CMK (cell line): ENCODE data around the gene B4GALT5.

Experiments
- DNase-seq: peaks from one replicate; pipeline ENCODE4 v3.0.0-alpha.2; 2010; ENCODE audit warnings: low read depth

The B4GALT5 gene

DNA sequence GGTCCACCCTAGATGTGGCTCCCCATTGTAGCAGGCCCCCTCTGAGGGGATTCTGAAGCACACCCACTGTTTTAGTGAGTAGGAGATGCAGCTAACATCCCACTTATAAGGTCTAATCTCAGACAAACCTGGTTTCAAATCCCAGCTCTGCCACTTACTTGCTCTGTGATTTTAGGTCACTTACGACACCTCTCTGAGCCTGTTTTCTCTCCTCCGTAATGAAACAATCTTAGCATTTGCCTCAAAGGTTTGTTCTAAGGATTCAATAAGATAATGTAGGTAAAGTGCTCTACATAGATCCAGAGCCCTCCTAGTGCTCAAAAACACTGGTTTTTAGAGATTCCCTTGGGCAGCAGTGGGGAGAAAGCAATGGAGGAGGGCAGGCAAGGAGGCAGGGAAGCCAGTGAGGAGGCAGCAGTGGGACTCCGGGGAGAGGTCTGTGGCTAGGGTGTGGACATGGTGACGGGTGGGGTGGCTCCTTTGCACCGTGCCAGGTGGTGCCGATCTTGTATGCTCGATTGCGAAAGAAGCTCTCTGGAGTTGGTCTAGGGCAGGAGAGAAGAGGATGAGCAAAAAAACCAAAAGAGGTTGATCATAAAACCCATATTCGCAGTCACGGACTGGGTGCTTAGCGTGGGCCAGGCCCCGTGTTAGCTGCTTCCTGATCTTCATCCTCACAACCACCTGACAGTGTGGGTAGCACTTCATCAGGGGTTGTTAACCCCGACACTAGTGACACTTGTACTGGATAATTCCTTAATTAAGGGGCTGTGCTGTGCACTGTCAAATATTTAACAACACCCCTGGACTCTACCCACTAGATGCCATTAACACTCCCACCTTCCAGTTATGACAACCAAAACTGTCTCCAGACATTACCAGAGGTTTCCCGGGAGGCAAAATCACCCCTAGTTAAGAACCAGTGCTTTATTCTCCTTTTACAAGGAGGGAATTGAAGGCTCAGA, 129.0 kb downstream of the B4GALT5 start:
- no peak for DNase-seq

- no peak for DNase-seq
Observed at GRCh38 chr20:49583669-49584417, 129.8 kb downstream of the B4GALT5 start.

DNA sequence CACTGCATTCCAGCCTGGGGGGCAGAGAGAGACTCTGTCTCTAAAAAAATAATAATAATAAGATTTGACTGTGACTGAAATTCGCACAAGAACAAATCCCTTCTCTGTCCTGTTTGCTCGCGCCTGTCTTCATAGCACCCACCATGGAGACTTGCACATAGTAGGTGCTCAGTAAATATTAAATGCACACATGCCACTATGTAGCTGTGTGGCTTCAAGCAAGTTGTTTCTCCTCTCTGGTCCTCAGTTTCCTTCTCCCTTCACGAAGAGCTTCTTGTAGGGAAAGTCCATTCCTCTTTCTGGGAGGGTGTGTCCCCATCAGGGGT, 130.4 kb downstream of the B4GALT5 start:
- no peak for DNase-seq
